OCI-LY3 (cell line): ENCODE data around the gene SEPTIN2.

Experiments used
- EZH2phosphoT487 ChIP-seq: fragments of 200-600 bp; shearing (Covaris generic); IDR thresholded peaks from 2 replicates; pipeline ENCODE4 v1.6.1; 2018; ENCODE audit warnings: antibody characterized with exemption, mixed run types, low read depth
- TF ChIP-seq, protein P1 (sequence below): fragments of 200-600, 300-600 bp; sonication (generic); IDR thresholded peaks from 2 replicates; pipeline ENCODE4 v1.5.1; 2014; ENCODE audit warnings: antibody characterized with exemption, low read length, low read depth

DNA sequence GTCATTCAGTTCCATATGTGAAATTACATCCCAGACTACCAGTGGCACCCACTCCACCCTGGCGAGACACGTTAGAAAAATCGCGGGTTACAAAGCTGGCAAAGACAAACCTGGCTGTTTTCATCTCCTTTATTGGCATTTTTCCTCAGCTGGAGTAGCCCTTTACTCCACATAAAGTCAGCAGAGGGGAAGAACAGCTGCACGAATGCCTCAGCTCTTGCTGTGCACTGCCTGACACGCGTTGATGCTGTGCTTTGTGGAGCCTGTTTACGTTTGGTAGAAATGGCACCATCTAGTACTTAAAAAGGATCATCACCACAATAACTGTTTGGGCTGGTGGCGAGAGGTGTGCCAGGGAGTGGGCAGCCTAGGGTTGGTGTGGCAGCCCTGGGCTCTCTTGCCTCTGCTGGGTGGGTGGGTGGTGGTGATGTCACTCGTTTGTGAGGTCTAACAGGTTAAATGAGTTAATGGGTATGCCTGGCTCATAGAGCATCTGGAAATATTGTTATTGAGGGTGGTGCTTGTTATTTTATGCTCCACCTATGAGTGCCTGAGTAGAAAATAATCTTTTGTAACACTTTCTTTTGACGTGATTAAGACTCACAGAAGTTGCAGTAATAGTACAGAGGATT lies 56.8 kb downstream of the SEPTIN2 start:
- TF ChIP-seq, protein P1, sequence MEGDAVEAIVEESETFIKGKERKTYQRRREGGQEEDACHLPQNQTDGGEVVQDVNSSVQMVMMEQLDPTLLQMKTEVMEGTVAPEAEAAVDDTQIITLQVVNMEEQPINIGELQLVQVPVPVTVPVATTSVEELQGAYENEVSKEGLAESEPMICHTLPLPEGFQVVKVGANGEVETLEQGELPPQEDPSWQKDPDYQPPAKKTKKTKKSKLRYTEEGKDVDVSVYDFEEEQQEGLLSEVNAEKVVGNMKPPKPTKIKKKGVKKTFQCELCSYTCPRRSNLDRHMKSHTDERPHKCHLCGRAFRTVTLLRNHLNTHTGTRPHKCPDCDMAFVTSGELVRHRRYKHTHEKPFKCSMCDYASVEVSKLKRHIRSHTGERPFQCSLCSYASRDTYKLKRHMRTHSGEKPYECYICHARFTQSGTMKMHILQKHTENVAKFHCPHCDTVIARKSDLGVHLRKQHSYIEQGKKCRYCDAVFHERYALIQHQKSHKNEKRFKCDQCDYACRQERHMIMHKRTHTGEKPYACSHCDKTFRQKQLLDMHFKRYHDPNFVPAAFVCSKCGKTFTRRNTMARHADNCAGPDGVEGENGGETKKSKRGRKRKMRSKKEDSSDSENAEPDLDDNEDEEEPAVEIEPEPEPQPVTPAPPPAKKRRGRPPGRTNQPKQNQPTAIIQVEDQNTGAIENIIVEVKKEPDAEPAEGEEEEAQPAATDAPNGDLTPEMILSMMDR, result no peak
- TF ChIP-seq EZH2phosphoT487, result no peak
